Measurements from ENCODE around the gene AMBRA1.
"Not testable (repeated sequence)": the region's sequence is repeated elsewhere in the genome, so short reads cannot be mapped to it uniquely, and the experiment has no call there.

Gene AMBRA1

GRCh38 chr11:46529928-46530574 lies 63.8 kb downstream of the AMBRA1 start:
- no peak for DNase-seq

- DNase-seq, result no peak
Measured at GRCh38 chr11:46529095-46529905, 64.5 kb downstream of the AMBRA1 start.

- no peak for DNase-seq
Measured at GRCh38 chr11:46528445-46529094, 65.3 kb downstream of the AMBRA1 start.

GRCh38 chr11:46527591-46528130 lies 66.2 kb downstream of the AMBRA1 start:
- no peak for DNase-seq

GRCh38 chr11:46526216-46527215 lies 67.3 kb downstream of the AMBRA1 start:
- no peak for DNase-seq

- no peak for DNase-seq
Measured at GRCh38 chr11:46524201-46524770, 69.5 kb downstream of the AMBRA1 start.

GRCh38 chr11:46523290-46523689 lies 70.5 kb downstream of the AMBRA1 start:
- no peak for DNase-seq

GRCh38 chr11:46522682-46523281 lies 71.0 kb downstream of the AMBRA1 start:
- no peak for DNase-seq

GRCh38 chr11:46521961-46522681 lies 71.7 kb downstream of the AMBRA1 start:
- DNase-seq, result no peak

- DNase-seq, result no peak
Measured at GRCh38 chr11:46520971-46521745, 72.7 kb downstream of the AMBRA1 start.

GRCh38 chr11:46519351-46519750 lies 74.5 kb downstream of the AMBRA1 start:
- no peak for DNase-seq

- not testable (repeated sequence) for DNase-seq
Measured at GRCh38 chr11:46518928-46519327, 74.9 kb downstream of the AMBRA1 start.

- no peak for DNase-seq
Measured at GRCh38 chr11:46514370-46514769, 79.5 kb downstream of the AMBRA1 start.

GRCh38 chr11:46513934-46514342 lies 79.9 kb downstream of the AMBRA1 start:
- peak; percentile 46 for DNase-seq

GRCh38 chr11:46512261-46512881 lies 81.5 kb downstream of the AMBRA1 start:
- DNase-seq, result no peak

- no peak for DNase-seq
Measured at GRCh38 chr11:46511342-46511741, 82.5 kb downstream of the AMBRA1 start.

GRCh38 chr11:46508360-46508759 lies 85.5 kb downstream of the AMBRA1 start:
- no peak for DNase-seq

GRCh38 chr11:46506483-46506791 lies 87.4 kb downstream of the AMBRA1 start:
- no peak for DNase-seq

- DNase-seq, result no peak
Measured at GRCh38 chr11:46505741-46506482, 87.9 kb downstream of the AMBRA1 start.
